Body of pancreas (tissue), 4 donors: ENCODE data around the gene LSG1.

Experiments used
- CTCF ChIP-seq, 7 experiments: fragments of 450-650 bp in 4 of 7; fragments of 200-600 bp in 3 of 7; sonication (generic) in 3 of 7; IDR thresholded peaks; one replicate each; pipeline ENCODE4 v1.5.1; 2016 to 2019; ENCODE audit warnings: antibody characterized with exemption in 7 of 7
- POLR2A ChIP-seq, 3 donors: fragments of 450-650 bp; IDR thresholded peaks; one replicate each; pipeline ENCODE4 v1.6.1; 2016; ENCODE audit warnings: antibody characterized with exemption in 3 of 3, mild to moderate bottlenecking in 2 of 3

GRCh38 chr3:194620196-194620595, 51.8 kb downstream of the LSG1 start:
- no peak for TF ChIP-seq CTCF (IDR thresholded peaks at IDR 0.05)
- TF ChIP-seq POLR2A (IDR thresholded peaks at IDR 0.05): no peak
